Measurements from ENCODE around the gene FUT8. TPM values are rescaled to one million over a fixed set of nuclear protein-coding genes. Genes with fewer than 3 reads are reported as not detected.
"Not testable (repeated sequence)": the region's sequence is repeated elsewhere in the genome, so short reads cannot be mapped to it uniquely, and the experiment has no call there.

FUT8 gene
- polyA plus RNA-seq, 4 donors = 16.0 to 25.0 (median 23.7) TPM

- DNase-seq (ENCODE audit: low read depth in 4 of 4, low spot score in 3 of 4) = no peak
Observed at GRCh38 chr14:65444230-65444629, 31.7 kb downstream of the FUT8 start.

DNA sequence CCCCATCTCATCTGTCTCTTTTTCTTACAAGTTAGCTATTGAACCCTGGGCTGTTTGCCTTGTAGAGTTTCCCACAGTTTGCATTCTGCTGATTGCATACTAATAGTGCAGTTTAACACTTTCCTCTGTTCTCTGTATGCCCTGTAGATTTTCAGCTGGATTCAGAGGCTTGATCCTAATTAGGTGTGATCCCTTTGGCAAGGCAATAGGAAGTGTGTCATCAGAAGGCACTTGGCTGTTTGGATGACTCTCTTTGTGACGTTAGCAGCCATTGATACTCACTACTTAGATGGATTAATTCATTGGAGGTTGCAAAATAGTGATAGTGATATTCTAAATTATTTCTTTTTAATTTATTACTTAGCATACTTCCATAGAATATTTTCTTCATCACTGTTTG is 33.6 kb downstream of the FUT8 start:
- DNase-seq (ENCODE audit: low read depth in 4 of 4, low spot score in 3 of 4) = no peak

- DNase-seq (ENCODE audit: low read depth in 4 of 4, low spot score in 3 of 4) = no peak
Observed at GRCh38 chr14:65449647-65450046, 37.1 kb downstream of the FUT8 start.

DNA sequence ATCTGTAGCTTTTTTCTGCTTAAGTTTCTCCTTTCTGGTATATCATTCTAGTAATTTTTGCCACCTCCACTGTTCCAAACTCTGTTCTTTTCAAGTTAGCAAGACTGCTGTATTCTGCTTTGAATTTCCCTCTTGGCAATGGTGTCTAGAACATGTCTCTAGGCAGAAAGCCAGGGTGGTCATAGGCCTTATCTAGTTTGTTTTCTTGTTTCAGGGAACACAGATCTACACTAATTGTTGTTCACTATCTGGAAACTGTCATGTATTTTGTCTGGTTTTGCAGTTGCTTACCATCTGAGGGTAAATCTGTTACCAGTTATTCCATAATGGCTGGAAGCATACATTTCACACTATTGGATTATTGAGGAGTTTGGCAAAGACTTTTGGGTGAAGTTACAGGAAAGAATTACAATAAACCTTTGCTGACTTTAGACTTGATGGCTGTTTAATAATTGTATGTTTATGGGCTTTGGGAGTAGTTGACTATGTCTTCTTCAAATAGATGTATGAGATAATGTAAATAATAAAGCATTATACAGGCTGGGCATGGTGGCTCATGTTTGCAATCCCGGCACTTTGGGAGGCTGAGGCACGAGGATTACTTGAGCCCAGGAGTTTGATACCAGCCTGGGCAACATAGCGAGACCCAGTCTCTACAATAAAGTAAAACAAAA is 41.4 kb downstream of the FUT8 start:
- no peak for DNase-seq (ENCODE audit: low read depth in 4 of 4, low spot score in 3 of 4)

DNA sequence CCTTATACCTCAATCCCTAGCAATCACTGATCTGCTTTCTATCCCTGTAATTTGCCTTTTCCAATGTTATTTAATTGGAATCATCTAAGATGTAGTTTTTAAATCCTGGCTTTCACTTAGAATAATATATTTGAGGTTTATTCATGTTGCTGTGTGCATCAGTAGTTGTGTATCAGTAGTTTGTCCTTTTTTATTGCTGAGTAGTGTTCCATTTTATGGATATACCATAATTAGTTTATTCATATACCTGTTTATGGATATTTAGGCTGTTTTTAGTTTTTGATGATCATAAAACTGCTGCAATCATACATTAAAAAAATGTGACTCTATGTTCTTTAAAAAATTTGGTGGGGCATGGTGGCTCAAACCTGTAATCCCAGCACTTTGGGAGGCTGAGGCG is 43.7 kb downstream of the FUT8 start:
- no peak for DNase-seq (ENCODE audit: low read depth in 4 of 4, low spot score in 3 of 4)

DNA sequence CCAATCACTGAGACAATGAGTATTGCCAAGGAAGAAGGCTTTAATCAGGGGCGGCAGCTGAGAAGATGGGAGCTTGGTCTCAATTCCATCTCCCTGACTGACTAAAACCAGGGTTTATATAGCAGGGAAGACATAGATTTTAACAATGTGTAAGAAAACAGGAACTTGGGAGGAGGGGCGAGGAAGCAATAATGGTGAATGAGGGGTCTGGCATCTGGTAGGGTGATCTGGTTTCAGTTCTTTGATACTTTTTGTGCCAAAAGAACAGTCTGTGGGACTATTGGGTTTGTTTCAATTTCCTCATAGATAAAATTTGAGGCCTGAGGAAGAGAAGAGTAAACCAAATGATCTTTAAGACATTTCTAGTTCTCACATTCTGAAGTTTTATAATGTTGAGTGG is 49.2 kb downstream of the FUT8 start:
- DNase-seq (ENCODE audit: low read depth in 4 of 4, low spot score in 3 of 4) = no peak

- DNase-seq (ENCODE audit: low read depth in 4 of 4, low spot score in 3 of 4) = no peak
Observed at GRCh38 chr14:65462411-65462810, 49.9 kb downstream of the FUT8 start.

DNA sequence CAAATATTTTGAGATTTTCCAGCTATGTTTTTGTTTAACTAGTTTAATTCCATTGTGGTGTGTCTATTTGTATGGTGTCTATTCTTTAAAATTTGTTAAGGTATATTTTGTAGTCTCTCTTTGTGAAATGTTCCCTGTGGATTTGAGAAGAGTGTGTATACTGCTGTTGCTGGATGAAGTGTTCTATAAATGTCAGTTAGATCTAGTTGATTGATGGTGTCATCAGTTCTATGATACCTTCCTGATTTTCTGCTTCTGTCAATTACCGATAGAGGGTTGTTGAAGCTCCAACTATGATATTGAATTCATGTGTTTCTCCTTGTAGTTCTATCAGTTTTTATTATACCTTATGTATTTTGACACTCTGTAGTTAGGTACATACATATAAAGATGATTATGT is 53.1 kb downstream of the FUT8 start:
- no peak for DNase-seq (ENCODE audit: low read depth in 4 of 4, low spot score in 3 of 4)

DNA sequence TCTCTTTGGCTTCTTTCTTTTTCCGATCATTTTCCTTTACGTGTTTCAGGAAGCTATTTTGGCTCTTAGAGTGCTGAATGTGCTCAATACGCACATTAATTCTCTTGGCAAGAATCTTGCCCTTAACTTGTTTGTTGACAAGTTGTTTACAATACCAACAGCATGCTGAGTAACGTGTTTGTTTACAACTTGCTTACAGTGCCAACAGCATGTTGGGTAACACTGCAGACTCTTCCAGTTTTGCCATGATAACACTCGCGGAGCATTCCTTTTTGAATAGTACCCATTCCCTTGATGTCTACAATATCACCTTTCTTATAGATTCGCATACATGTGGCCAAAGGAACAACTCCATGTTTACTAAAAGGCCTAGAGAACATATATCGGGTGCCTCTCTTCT is 55.4 kb downstream of the FUT8 start:
- not testable (repeated sequence) for DNase-seq (ENCODE audit: low read depth in 4 of 4, low spot score in 3 of 4)

DNA sequence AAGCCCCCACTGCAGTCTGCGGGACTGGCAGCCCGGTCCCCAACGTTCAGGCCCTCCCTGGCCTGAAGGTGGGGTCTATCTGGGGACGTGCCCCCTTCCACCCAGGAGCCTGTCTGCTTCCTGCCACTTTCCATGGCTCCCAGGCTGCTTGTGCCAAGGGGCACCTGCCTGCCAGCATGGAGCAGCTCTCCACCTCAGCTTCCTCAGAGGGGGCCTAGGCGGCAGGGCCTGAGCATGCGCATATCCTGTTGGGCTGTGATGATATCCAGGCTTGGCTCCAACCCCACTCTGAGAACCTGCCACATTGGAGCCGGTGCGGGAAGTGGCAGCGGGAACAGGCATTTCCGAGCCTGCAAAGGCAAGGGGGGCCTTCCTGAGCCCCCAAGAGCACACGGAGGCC is 57.4 kb downstream of the FUT8 start:
- DNase-seq (ENCODE audit: low read depth in 4 of 4, low spot score in 3 of 4) = no peak

DNA sequence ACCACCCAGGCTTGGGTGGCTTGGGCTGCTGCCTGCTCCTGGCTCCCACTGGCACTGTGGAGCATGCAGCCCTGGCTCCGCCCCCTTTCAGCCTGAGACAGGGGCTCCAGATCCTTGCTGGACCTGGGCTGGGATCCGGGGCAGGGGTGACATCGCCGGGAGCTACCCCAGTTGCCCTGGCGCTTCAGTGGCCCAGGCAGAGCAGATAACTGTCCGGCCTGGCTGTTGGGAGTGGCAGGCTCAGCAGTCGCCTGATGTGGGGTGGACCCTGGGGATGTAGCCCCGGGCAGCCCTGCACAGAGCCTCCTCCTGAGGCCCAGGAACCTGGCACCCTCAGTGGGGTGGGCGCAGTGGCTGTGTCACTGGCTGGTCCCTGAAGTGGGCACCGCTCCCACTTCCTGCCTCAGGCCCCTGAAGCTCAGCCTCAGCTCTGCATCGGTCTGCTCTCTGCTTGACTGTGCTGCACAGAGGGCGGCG is 57.9 kb downstream of the FUT8 start:
- no peak for DNase-seq (ENCODE audit: low read depth in 4 of 4, low spot score in 3 of 4)

DNA sequence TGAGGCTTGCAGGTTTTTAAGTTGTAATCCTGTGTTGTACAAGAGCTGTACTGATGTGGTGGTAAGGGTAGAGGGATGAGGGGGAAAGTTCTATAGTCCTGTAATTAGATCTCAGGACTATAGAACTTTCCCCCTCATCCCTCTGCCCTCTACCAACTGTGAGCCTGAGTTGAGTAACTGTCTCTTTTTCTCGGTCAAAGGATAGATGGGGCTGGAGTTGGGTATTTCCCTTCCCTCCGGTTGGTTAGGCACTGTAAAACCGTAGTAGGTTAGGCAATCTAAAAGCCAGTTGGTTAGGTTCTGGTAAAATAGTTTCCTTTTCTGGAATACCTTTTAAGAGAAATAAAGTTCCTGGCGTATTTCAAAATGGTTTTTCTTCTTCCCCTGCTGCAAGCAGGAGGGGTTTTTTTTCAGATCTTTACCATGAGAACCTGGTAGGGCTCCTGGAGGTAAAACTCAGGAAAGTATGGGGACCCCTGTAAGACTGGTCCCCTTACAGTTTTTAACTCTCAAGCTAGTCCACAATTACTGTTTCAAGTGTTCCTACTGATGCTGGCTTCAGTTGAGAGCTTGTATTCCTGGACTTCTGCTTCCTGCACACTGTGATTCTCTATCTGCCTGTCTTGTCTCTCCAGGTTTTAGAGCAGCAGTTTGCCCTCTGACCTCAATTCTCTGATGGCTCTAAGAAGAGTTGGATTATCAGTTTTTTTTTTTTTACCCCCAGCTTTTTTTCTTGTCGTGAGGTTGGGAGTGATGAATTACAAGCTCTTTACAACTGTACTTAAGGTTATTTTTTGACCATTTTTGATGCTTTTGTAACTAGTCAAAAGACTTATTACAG is 58.7 kb downstream of the FUT8 start:
- DNase-seq (ENCODE audit: low read depth in 4 of 4, low spot score in 3 of 4) = no peak

DNA sequence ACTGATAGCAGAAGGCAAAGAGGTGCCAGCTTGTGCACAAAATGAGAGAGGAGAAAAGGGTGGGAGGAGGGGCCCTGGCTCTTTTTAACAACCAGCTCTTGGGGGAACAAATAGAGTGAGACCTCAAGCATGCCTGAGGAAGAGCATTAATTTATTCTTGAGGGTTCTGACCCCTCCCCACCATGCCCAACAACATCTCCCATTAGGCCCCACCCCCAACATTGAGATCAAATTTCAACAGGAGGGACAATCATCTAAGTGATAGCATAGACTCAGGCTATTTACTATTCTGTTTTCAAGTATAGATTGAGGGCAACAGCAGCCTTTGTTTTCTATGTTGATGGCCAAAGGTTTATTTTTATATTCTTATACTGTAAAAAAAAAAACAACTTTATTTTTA is 59.7 kb downstream of the FUT8 start:
- DNase-seq (ENCODE audit: low read depth in 4 of 4, low spot score in 3 of 4) = peak in 1 of 4 donors; percentile 4

DNA sequence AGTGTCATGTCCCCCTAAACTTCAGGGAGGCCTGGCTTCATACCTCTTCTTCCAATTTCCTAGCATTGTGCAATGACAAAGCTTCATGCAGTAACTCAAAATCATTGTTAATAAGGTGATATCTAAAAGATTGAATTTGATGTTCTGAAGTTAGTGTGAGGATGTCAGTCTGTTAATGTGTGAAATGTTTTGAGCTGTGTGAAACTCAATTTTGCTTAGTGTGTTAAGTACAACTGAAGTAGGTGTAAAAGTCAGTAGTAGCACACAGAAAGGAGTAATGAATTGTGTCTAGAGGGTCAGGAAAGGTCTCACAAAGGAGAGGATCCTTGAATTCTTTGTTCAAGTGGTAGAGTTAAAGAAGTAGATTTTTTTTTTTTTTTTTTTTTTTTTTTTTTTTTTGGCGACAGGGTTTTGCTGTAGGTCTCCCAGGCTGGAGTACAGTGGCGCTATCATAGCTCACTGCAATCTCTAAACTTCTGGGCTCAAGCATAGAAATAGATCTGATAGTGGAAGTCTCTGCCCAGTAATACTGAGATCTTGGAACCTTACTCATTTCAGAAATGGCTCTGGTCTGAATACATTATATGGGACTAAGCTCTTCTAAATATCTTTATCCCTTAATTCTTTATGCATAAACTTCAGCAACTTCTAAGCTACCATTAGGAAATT is 63.9 kb downstream of the FUT8 start:
- DNase-seq (ENCODE audit: low read depth in 4 of 4, low spot score in 3 of 4) = no peak

DNA sequence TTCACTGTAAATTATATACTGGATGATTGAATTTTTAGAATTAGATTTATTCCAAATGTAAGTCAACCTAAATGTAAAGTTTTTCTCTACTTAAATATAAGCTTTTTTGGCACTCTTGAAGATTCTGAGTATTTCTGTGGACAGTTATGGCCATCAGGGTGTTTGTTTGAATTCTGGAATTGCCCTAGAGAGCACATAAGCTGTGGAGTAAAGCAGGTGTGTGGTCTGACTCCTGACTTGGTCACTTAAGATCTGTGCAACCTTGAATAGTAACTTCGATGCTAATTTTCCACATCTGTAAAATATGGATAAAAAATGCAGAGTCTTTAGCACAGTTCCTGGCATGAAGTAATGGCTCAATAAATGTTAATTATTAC is 64.4 kb downstream of the FUT8 start:
- DNase-seq (ENCODE audit: low read depth in 4 of 4, low spot score in 3 of 4) = no peak

DNA sequence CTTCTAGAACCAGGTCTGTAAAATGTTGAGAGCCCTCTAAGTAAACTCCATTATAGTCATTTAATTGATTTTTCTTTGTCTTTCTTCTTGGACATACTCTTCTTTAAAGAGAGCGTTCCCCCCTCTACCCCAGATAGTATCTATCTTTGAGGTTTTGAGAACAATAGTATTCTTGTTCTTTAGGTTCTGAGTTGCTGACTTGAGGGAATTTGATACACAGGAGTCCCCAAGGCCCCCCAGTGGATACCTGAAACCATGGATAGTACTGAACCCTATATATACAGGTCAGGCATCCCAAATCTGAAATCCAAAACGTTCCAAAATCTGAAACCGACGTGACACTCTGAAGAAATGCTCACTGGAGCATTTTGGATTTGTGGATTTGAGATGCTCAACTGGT is 65.5 kb downstream of the FUT8 start:
- no peak for DNase-seq (ENCODE audit: low read depth in 4 of 4, low spot score in 3 of 4)

GRCh38 chr14:65478596-65478995 is 66.1 kb downstream of the FUT8 start:
- no peak for DNase-seq (ENCODE audit: low read depth in 4 of 4, low spot score in 3 of 4)

DNA sequence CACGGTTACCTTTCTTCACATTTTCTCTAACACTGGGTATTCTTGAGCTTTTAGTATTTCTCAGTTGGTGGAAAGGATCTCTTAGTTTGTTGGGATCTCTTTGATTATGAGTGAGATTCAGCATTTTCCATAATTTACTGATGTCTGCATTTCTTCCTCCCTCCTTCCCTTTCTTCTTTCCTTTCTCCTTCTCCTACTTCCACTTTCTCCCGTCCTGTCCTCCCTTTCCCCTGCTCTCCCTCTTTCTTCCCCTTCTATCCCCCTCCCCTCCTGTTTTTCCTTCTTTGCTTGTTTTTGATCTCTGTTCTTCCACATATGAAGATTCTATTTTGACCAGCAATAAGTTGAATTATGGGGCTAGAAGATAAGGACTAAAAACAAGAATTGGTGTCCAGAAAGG is 66.9 kb downstream of the FUT8 start:
- no peak for DNase-seq (ENCODE audit: low read depth in 4 of 4, low spot score in 3 of 4)

GRCh38 chr14:65482757-65483438 is 70.4 kb downstream of the FUT8 start:
- DNase-seq (ENCODE audit: low read depth in 4 of 4, low spot score in 3 of 4) = peak in 1 of 4 donors; percentile 3

GRCh38 chr14:65483647-65484046 is 71.1 kb downstream of the FUT8 start:
- DNase-seq (ENCODE audit: low read depth in 4 of 4, low spot score in 3 of 4) = no peak

DNA sequence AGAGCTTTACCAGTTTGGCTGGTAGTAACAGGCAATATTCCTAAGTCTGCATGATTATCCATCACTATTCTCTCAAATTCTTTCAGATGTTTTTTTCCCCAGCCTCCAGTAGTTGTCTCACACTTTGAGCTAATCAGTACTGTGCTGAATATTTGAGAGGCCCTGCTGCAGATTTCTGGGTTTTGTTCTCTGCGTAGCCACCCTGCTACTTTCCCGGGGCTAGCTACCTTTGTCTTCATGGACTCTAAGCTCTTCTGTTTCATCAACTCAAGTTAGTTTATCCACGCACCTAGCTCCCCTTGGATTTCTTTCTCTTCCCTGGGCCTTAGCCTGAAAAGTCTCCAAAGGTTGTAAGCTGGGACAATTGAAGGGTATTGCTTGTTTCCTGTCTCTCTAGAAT is 73.0 kb downstream of the FUT8 start:
- DNase-seq (ENCODE audit: low read depth in 4 of 4, low spot score in 3 of 4) = no peak
